ENCODE data around the gene EFCAB5. TPM values are rescaled to one million over a fixed set of nuclear protein-coding genes. Genes with fewer than 3 reads are reported as not detected.
A peak's percentile ranks its signal among the peaks of the same experiment; 100 is the strongest.

Gene EFCAB5
- polyA plus RNA-seq, 1 donor from 2014 or later = 1.0 TPM

GRCh38 chr17:29996458-29996857 is 55.0 kb downstream of the EFCAB5 start:
- Histone ChIP-seq H3K4me3 (ENCODE audit: low read length) (no peak overlapping the region), H3K9me2 (ENCODE audit: insufficient read depth, low read length) (no peaks in the 10 kb centered on the region), H3K9me3 (ENCODE audit: low read length) (no peaks in the 10 kb centered on the region), H3K36me3 (ENCODE audit: insufficient read depth, low read length) (no peaks in the 10 kb centered on the region), H3K79me2 (replicated peaks; ENCODE audit: insufficient read depth, low read length) (no peaks in the 10 kb centered on the region), H3F3A (ENCODE audit: insufficient read depth, low read length, poor library complexity, severe bottlenecking) (no peaks in the 10 kb centered on the region), H2AFZ (ENCODE audit: low read depth, low read length) (no peak overlapping the region), H3K9ac (ENCODE audit: low read length) (no peak overlapping the region), H4K20me1 (ENCODE audit: insufficient read depth) (no peaks in the 10 kb centered on the region), H3K27me3 (ENCODE audit: insufficient read depth, low read depth, low read length) (no peaks in the 10 kb centered on the region), H3K27ac (ENCODE audit: low read length) (no peak overlapping the region), H3K4me2 (ENCODE audit: low read length) (no peak overlapping the region)
- no peak for TF ChIP-seq SMC3 (conservative IDR thresholded peaks at IDR 0.05; ENCODE audit: poor library complexity)
- TF ChIP-seq EZH2 (IDR thresholded peaks at IDR 0.05; ENCODE audit: borderline replicate concordance, insufficient read depth, low read length, poor library complexity, severe bottlenecking) = no peak
- no peak for TF ChIP-seq CTCF (IDR thresholded peaks at IDR 0.05; ENCODE audit: poor library complexity, severe bottlenecking)
- TF ChIP-seq POLR2AphosphoS5 (IDR thresholded peaks at IDR 0.05) = no peak

- Histone ChIP-seq H4K20me1 (ENCODE audit: insufficient read depth) (no peaks in the 10 kb centered on the region), H3K9me3 (ENCODE audit: low read length) (no peaks in the 10 kb centered on the region), H3K27ac (ENCODE audit: low read length) (no peak overlapping the region), H3F3A (ENCODE audit: insufficient read depth, low read length, poor library complexity, severe bottlenecking) (no peaks in the 10 kb centered on the region), H3K36me3 (ENCODE audit: insufficient read depth, low read length) (no peaks in the 10 kb centered on the region), H3K4me2 (ENCODE audit: low read length) (no peak overlapping the region), H3K9ac (ENCODE audit: low read length) (no peak overlapping the region), H3K4me3 (ENCODE audit: low read length) (no peak overlapping the region), H2AFZ (ENCODE audit: low read depth, low read length) (no peak overlapping the region), H3K79me2 (replicated peaks; ENCODE audit: insufficient read depth, low read length) (no peaks in the 10 kb centered on the region), H3K9me2 (ENCODE audit: insufficient read depth, low read length) (no peaks in the 10 kb centered on the region), H3K27me3 (ENCODE audit: insufficient read depth, low read depth, low read length) (no peaks in the 10 kb centered on the region)
- TF ChIP-seq CTCF (IDR thresholded peaks at IDR 0.05; ENCODE audit: poor library complexity, severe bottlenecking) (peak; percentile 49), SMC3 (conservative IDR thresholded peaks at IDR 0.05; ENCODE audit: poor library complexity) (peak; percentile 51), EZH2 (IDR thresholded peaks at IDR 0.05; ENCODE audit: borderline replicate concordance, insufficient read depth, low read length, poor library complexity, severe bottlenecking) (no peak), RAD21 (conservative IDR thresholded peaks at IDR 0.05) (peak; percentile 50), REST (IDR thresholded peaks at IDR 0.05; ENCODE audit: borderline replicate concordance) (no peak)
These were observed 58.7 kb downstream of the EFCAB5 start for GRCh38 chr17:30000001-30000754.

All from neural cell (in vitro differentiated cells).